CD8-positive, alpha-beta memory T cell (primary cell): ENCODE results near the gene BEST4. TPM values are rescaled to one million over a fixed set of nuclear protein-coding genes. Genes with fewer than 3 reads are reported as not detected.
A peak's percentile ranks its signal among the peaks of the same experiment; 100 is the strongest.

Experiments used
- CTCF ChIA-PET: fragments of 350-600 bp; sonication (Branson Sonifier 250); formaldehyde crosslinking; loops from one replicate; lab custom pipeline; 2021; ENCODE audit warnings: antibody characterized with exemption; lab: Charles Lee
- POLR2A ChIA-PET: fragments of 350-600 bp; sonication (Branson Sonifier 250); formaldehyde crosslinking; loops from one replicate; lab custom pipeline; 2021; ENCODE audit warnings: antibody characterized with exemption; lab: Charles Lee
- DNase-seq, 5 donors: peaks; one replicate each; pipeline versions ENCODE4 v3.0.0 to v3.0.0-alpha.2; 2020 to 2022; ENCODE audit warnings: mixed read lengths in 1 of 5
- H3K27ac ChIP-seq: one replicate; pipeline ENCODE4 v1.7.0; 2013; ENCODE audit warnings: low read depth, mild to moderate bottlenecking, low read length, moderate library complexity
- H3K27me3 ChIP-seq: 2 replicates; pipeline ENCODE4 v1.7.0; 2013; ENCODE audit warnings: low read length, mild to moderate bottlenecking; ENCODE audit not compliant: insufficient read depth, poor library complexity, severe bottlenecking
- H3K36me3 ChIP-seq: 2 replicates; pipeline ENCODE4 v1.7.0; 2013; ENCODE audit warnings: mild to moderate bottlenecking, low read length, moderate library complexity; ENCODE audit not compliant: insufficient read depth
- H3K4me1 ChIP-seq: 2 replicates; pipeline ENCODE4 v1.7.0; 2013; ENCODE audit warnings: mild to moderate bottlenecking, low read length, moderate library complexity; ENCODE audit not compliant: insufficient read depth
- H3K4me3 ChIP-seq: 2 replicates; pipeline ENCODE4 v1.7.0; 2013; ENCODE audit warnings: mild to moderate bottlenecking, low read length
- H3K9me3 ChIP-seq: 2 replicates; pipeline ENCODE4 v1.7.0; 2013; ENCODE audit warnings: mild to moderate bottlenecking, low read length
- H3K27ac Mint-ChIP-seq, 8 donors: one replicate each; pipeline ENCODE4 v1.8.0; 2020 to 2021; ENCODE audit warnings: mixed read lengths in 8 of 8, mild to moderate bottlenecking in 6 of 8, inconsistent platforms in 3 of 8, moderate library complexity in 3 of 8
- H3K27me3 Mint-ChIP-seq, 2 donors: one replicate each; pipeline ENCODE4 v1.8.0; 2020 to 2021; ENCODE audit warnings: mixed read lengths in 2 of 2, mild to moderate bottlenecking in 1 of 2, moderate library complexity in 1 of 2
- H3K36me3 Mint-ChIP-seq, 3 donors: one replicate each; pipeline ENCODE4 v1.8.0; 2020 to 2021; ENCODE audit warnings: mixed read lengths in 3 of 3, inconsistent platforms in 1 of 3, mild to moderate bottlenecking in 1 of 3
- H3K4me1 Mint-ChIP-seq, 3 donors: one replicate each; pipeline ENCODE4 v1.8.0; 2020 to 2021; ENCODE audit warnings: mixed read lengths in 3 of 3, inconsistent platforms in 1 of 3, mild to moderate bottlenecking in 1 of 3
- H3K4me3 Mint-ChIP-seq, 7 donors: one replicate each; pipeline ENCODE4 v1.8.0; 2020 to 2021; ENCODE audit warnings: mixed read lengths in 7 of 7, mild to moderate bottlenecking in 6 of 7, moderate library complexity in 4 of 7, inconsistent platforms in 2 of 7
- H3K9me3 Mint-ChIP-seq, 5 donors: one replicate each; pipeline ENCODE4 v1.8.0; 2020 to 2022; ENCODE audit warnings: mixed read lengths in 5 of 5, mild to moderate bottlenecking in 3 of 5, moderate library complexity in 2 of 5, inconsistent platforms in 1 of 5
- polyA plus RNA-seq: library from polyadenylated mRNA; unstranded; fragments of 300-500 nt; fragmentation: Illumina TruSeq; gene quantifications from one replicate; pipeline ENCODE4 v1.2.3, GENCODE V29; 2021
- total RNA-seq, 2 experiments: library from RNA; stranded (reverse); gene quantifications; one replicate each; pipeline ENCODE4 v1.2.3, GENCODE V29; 2021

The BEST4 gene
- total and polyA plus RNA-seq, 3 experiments from 2014 or later = 0.54 to 1.4 (median 1.2) TPM

- Histone ChIP-seq H3K9me3 (no peaks in the 10 kb centered on the region), H3K36me3 (no peaks in the 10 kb centered on the region), H3K27ac (no peak overlapping the region), H3K27me3 (no peaks in the 10 kb centered on the region), H3K4me1 (peaks cover 14% of the 10 kb centered on the region), H3K4me3 (no peak overlapping the region)
- H3K27me3 Mint-ChIP-seq = no peaks in the 10 kb centered on the region
- peak overlapping the region in 1 of 7 donors; percentile 44 for H3K4me3 Mint-ChIP-seq
- no peak for DNase-seq
- H3K4me1 Mint-ChIP-seq = peaks cover 22 to 29% (median 28%) of the 10 kb centered on the region in 3 donors
- POLR2A ChIA-PET = interaction anchor here (1.0 to 7.5 kb wide), 4 partner anchors 9 to 92 kb away, joined by 3 to 122 read pairs (median 62); partner anchors contain the start of genes BTBD19, DYNLT4, PLK3 and RNU5D-1
- no peak overlapping the region for H3K27ac Mint-ChIP-seq
- CTCF ChIA-PET = interaction anchor here (0.8 to 11.7 kb wide), 4 partner anchors 21 to 47 kb away, joined by 3 to 112 read pairs (median 4); partner anchors contain the start of gene PLK3
- peaks cover 0 to 5% (median 0%) of the 10 kb centered on the region in 3 donors for H3K36me3 Mint-ChIP-seq
- no peaks in the 10 kb centered on the region for H3K9me3 Mint-ChIP-seq
These were observed 35.0 kb upstream of the BEST4 start for GRCh38 chr1:44822981-44823451.

- Histone ChIP-seq H3K4me1 (peaks cover 14% of the 10 kb centered on the region), H3K4me3 (no peak overlapping the region), H3K27me3 (no peaks in the 10 kb centered on the region), H3K9me3 (no peaks in the 10 kb centered on the region), H3K36me3 (no peaks in the 10 kb centered on the region), H3K27ac (no peak overlapping the region)
- H3K27me3 Mint-ChIP-seq = no peaks in the 10 kb centered on the region
- ChIA-PET POLR2A (interaction anchor here (0.6 to 7.5 kb wide), 4 partner anchors 13 to 479 kb away, joined by 4 to 122 read pairs (median 63); partner anchors contain the start of genes BTBD19, DYNLT4, PLK3 and RNU5D-1), CTCF (interaction anchor here (0.8 to 11.7 kb wide), 11 partner anchors 9 to 517 kb away, joined by 3 to 112 read pairs (median 3); partner anchors contain the start of genes BTBD19, HECTD3, PLK3 and RNU5D-1)
- peaks cover 0 to 5% (median 0%) of the 10 kb centered on the region in 3 donors for H3K36me3 Mint-ChIP-seq
- H3K4me3 Mint-ChIP-seq = no peak overlapping the region
- peak overlapping the region in 2 of 8 donors; percentile 33 to 64 for H3K27ac Mint-ChIP-seq
- peaks cover 27 to 36% (median 34%) of the 10 kb centered on the region in 3 donors for H3K4me1 Mint-ChIP-seq
- DNase-seq = no peak
- H3K9me3 Mint-ChIP-seq = no peaks in the 10 kb centered on the region
These were observed 34.2 kb upstream of the BEST4 start for GRCh38 chr1:44822131-44822701.

- Histone ChIP-seq H3K36me3 (no peaks in the 10 kb centered on the region), H3K4me3 (no peak overlapping the region), H3K9me3 (no peaks in the 10 kb centered on the region), H3K27me3 (no peaks in the 10 kb centered on the region), H3K27ac (peak overlapping the region; percentile 99), H3K4me1 (peaks cover 14% of the 10 kb centered on the region)
- no peaks in the 10 kb centered on the region for H3K27me3 Mint-ChIP-seq
- H3K4me3 Mint-ChIP-seq = peak overlapping the region; percentile 91 to 98 (median 95)
- CTCF ChIA-PET = interaction anchor here (0.8 to 11.7 kb wide), 12 partner anchors 12 to 518 kb away, joined by 3 to 112 read pairs (median 4); partner anchors contain the start of genes BTBD19, EIF2B3, HECTD3 and PLK3
- POLR2A ChIA-PET = interaction anchor here (0.9 to 7.5 kb wide), 5 partner anchors 12 to 100 kb away, joined by 6 to 122 read pairs (median 7); partner anchors contain the start of genes BTBD19, DYNLT4, PLK3 and RNU5D-1
- DNase-seq = no peak
- peaks cover 0 to 5% (median 0%) of the 10 kb centered on the region in 3 donors for H3K36me3 Mint-ChIP-seq
- peak overlapping the region in 7 of 8 donors; percentile 25 to 100 (median 100) for H3K27ac Mint-ChIP-seq
- H3K4me1 Mint-ChIP-seq = peaks cover 27 to 37% (median 34%) of the 10 kb centered on the region in 3 donors
- no peaks in the 10 kb centered on the region for H3K9me3 Mint-ChIP-seq
These were observed 33.3 kb upstream of the BEST4 start for GRCh38 chr1:44821240-44821715.

- POLR2A ChIA-PET = interaction anchor here (0.9 to 7.5 kb wide), 6 partner anchors 12 to 99 kb away, joined by 6 to 122 read pairs (median 8); partner anchors contain the start of genes BTBD19, DYNLT4, PLK3 and RNU5D-1
- Mint-ChIP-seq H3K9me3 (no peaks in the 10 kb centered on the region), H3K4me3 (peak overlapping the region; percentile 91 to 98 (median 95)), H3K27me3 (no peaks in the 10 kb centered on the region), H3K4me1 (peaks cover 27 to 37% (median 34%) of the 10 kb centered on the region in 3 donors), H3K27ac (peak overlapping the region; percentile 100), H3K36me3 (peaks cover 0 to 5% (median 0%) of the 10 kb centered on the region in 3 donors)
- CTCF ChIA-PET = interaction anchor here (0.8 to 11.7 kb wide), 10 partner anchors 11 to 191 kb away, joined by 3 to 112 read pairs (median 4); partner anchors contain the start of genes BTBD19, EIF2B3, HECTD3 and PLK3
- no peak for DNase-seq
- peaks cover 14% of the 10 kb centered on the region for H3K4me1 ChIP-seq
- no peaks in the 10 kb centered on the region for H3K27me3 ChIP-seq
- peak overlapping the region; percentile 72 for H3K4me3 ChIP-seq
- no peaks in the 10 kb centered on the region for H3K36me3 ChIP-seq
- no peaks in the 10 kb centered on the region for H3K9me3 ChIP-seq
- H3K27ac ChIP-seq = peak overlapping the region; percentile 99
These were observed 32.6 kb upstream of the BEST4 start for GRCh38 chr1:44820328-44821239.

DNA sequence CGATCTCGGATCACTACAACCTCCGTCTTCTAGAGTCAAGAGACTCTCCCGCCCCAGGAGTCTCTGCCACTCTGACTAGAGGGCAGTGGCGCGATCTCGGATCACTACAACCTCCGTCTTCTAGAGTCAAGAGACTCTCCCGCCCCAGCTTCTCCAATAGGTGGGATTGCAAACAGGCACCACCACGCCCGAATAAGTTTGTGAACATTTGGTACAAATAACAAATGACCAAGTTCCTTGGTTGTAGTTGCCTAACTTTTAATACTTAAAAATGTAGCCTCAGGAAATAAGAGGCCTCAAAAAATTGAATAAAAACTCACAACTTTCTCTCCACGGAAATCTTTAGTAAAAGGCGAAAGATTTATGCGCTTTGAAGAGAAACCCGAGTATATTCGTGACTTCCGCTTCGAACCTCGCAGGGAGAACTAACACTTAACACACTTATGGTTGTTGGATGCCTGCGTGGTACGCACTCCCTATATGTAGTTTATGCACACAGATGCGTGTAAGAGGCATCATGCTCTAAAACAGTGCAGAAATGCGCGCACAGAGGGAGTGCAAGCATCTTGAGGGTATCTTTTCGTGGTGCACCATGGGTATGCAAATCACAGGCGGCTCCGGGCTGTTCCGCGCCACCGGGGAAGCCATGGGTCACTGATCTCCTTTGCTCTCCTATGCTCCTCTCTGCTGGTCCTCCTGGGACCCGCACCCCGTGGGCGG lies 31.8 kb upstream of the BEST4 start:
- H3K36me3 Mint-ChIP-seq = peaks cover 0 to 5% (median 0%) of the 10 kb centered on the region in 3 donors
- CTCF ChIA-PET = interaction anchor here (0.8 to 11.7 kb wide), 11 partner anchors 10 to 521 kb away, joined by 3 to 112 read pairs (median 5); partner anchors contain the start of genes BTBD19, HECTD3, MUTYH and PLK3

GRCh38 chr1:44819196-44819607 lies 31.2 kb upstream of the BEST4 start:
- H3K36me3 ChIP-seq = no peaks in the 10 kb centered on the region
- H3K27ac ChIP-seq = peak overlapping the region; percentile 99
- Mint-ChIP-seq H3K36me3 (peaks cover 0 to 5% (median 0%) of the 10 kb centered on the region in 3 donors), H3K27ac (peak overlapping the region; percentile 100), H3K4me3 (peak overlapping the region; percentile 91 to 98 (median 95)), H3K27me3 (no peaks in the 10 kb centered on the region), H3K4me1 (peaks cover 34 to 47% (median 43%) of the 10 kb centered on the region in 3 donors), H3K9me3 (no peaks in the 10 kb centered on the region)
- no peaks in the 10 kb centered on the region for H3K27me3 ChIP-seq
- ChIA-PET POLR2A (interaction anchor here (0.7 to 7.5 kb wide), 14 partner anchors 10 to 521 kb away, joined by 3 to 122 read pairs (median 6); partner anchors contain the start of genes BEST4, BTBD19, DYNLT4 and HECTD3), CTCF (interaction anchor here (0.8 to 11.7 kb wide), 8 partner anchors 10 to 521 kb away, joined by 3 to 112 read pairs (median 18); partner anchors contain the start of genes BTBD19, MUTYH, PLK3 and RNU5D-1)
- peaks cover 14% of the 10 kb centered on the region for H3K4me1 ChIP-seq
- no peaks in the 10 kb centered on the region for H3K9me3 ChIP-seq
- peak overlapping the region; percentile 72 for H3K4me3 ChIP-seq
- DNase-seq = no peak

More for the DNA sequence above, 31.8 kb upstream of the BEST4 start:
- Mint-ChIP-seq H3K27me3 (no peaks in the 10 kb centered on the region), H3K9me3 (no peaks in the 10 kb centered on the region), H3K4me3 (peak overlapping the region; percentile 91 to 98 (median 95)), H3K4me1 (peaks cover 32 to 44% (median 40%) of the 10 kb centered on the region in 3 donors), H3K27ac (peak overlapping the region; percentile 100)
- POLR2A ChIA-PET = interaction anchor here (0.7 to 7.5 kb wide), 16 partner anchors 11 to 520 kb away, joined by 3 to 122 read pairs (median 6); partner anchors contain the start of genes BEST4, BTBD19, DYNLT4 and HECTD3
- Histone ChIP-seq H3K27me3 (no peaks in the 10 kb centered on the region), H3K4me3 (peak overlapping the region; percentile 72), H3K9me3 (no peaks in the 10 kb centered on the region), H3K36me3 (no peaks in the 10 kb centered on the region), H3K27ac (peak overlapping the region; percentile 99), H3K4me1 (peaks cover 14% of the 10 kb centered on the region)
- peak; percentile 65 to 89 (median 85) for DNase-seq
